Purkinje cell (primary cell): ENCODE data around the gene GALNTL6. TPM values are rescaled to one million over a fixed set of nuclear protein-coding genes. Genes with fewer than 3 reads are reported as not detected.

ENCODE experiments used
- polyA plus RNA-seq: library from polyadenylated mRNA; unstranded; fragments of >200 nt; fragmentation: Nextera tagmentation; gene quantifications from 2 replicates; pipeline ENCODE4 v1.2.1, GENCODE V29; 2014

Gene GALNTL6
- 3.5 and 3.6 TPM in 2 replicates for polyA plus RNA-seq

DNA sequence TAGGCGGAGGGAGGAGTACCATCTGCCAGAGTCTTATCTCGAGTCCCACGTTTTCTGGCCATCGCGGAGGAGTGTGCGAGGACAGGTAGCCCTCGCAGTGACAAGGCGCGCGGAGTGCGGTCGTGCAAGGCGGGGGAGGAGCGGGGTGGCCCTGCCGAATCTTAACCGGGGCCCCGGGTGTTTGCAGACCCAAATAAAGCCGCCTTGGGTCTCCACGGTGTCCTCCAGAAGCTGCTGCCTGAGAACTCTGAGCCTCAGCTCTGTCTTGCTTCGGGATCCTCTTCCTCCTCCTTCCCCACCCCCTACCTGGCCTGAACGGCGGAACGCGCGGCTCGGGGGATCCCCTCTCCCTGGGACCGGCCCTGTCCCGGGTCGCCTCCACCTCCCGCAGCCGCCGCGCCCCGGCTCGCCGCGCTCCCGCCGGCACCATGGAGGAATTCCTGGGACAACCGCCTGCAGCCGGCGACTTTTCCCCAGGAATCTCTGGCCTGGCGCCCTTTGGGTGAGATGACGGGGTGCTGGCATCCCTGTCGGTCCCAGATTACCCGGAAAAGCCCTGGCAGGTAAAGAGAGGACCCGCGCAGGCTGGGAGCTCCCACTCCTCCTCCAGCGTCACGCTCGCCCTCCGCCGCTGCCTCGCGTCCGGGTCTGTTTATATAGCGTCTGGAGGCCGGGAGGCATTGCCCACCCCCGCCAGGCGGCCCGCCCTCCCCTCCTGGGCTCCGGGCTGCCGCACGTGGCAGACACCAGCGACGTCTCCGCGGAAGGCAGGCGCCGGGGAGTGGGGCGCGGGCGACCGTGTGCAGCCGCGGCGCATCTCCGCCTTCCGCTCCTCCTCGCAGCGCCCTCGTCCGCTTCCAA lies at the start of gene GALNTL6:
Gene GALNTL6, plus strand, starts transcription at position 740 of the 861 bp plus-strand sequence.

